ENCODE results near the gene WDR48. TPM values are rescaled to one million over a fixed set of nuclear protein-coding genes. Genes with fewer than 3 reads are reported as not detected.

The WDR48 gene
- polyA plus RNA-seq, 1 donor (not counting 4 experiments of a cell fraction or from before 2014, with no cell fraction given): 29.7 TPM

GRCh38 chr3:39021465-39022285, 30.1 kb upstream of the WDR48 start:
- dilution Hi-C loops (cut with MboI; ENCODE audit: extremely low pct_ligation_motif_present, low sequenced_read_pairs): no loop called here
- Histone ChIP-seq H3K9ac (ENCODE audit: control insufficient read depth, extremely low read depth, insufficient read depth, low read length) (no peak overlapping the region), H2AFZ (ENCODE audit: control insufficient read depth, low read length) (no peak overlapping the region), H3K4me1 (ENCODE audit: control insufficient read depth, extremely low read depth, insufficient read depth, low read length) (no peaks in the 10 kb centered on the region), H3K4me2 (ENCODE audit: control insufficient read depth, extremely low read depth, insufficient read depth, low read depth, low read length) (no peak overlapping the region), H3K27ac (ENCODE audit: control insufficient read depth, insufficient read depth, low read length) (no peak overlapping the region), H3K36me3 (ENCODE audit: control insufficient read depth in 2 of 2, extremely low read depth in 1 of 2, insufficient read depth in 2 of 2, low read length in 2 of 2) (no peaks in the 10 kb centered on the region), H3K9me1 (ENCODE audit: control insufficient read depth, extremely low read depth, insufficient read depth, low read length) (no peaks in the 10 kb centered on the region), H3K27me3 (ENCODE audit: control insufficient read depth, extremely low read depth, insufficient read depth, low read length) (no peaks in the 10 kb centered on the region), H3K9me3 (ENCODE audit: control insufficient read depth, low read depth, low read length) (no peaks in the 10 kb centered on the region), H3K4me3 (ENCODE audit: control insufficient read depth in 2 of 3, extremely low read depth in 1 of 3, insufficient read depth in 2 of 3, low read depth in 1 of 3, low read length in 3 of 3) (no peak overlapping the region), H3K79me2 (ENCODE audit: control insufficient read depth, insufficient read depth, low read length) (no peaks in the 10 kb centered on the region), H4K20me1 (ENCODE audit: control insufficient read depth, extremely low read depth, insufficient read depth, low read length) (no peaks in the 10 kb centered on the region)
- DNase-seq (ENCODE audit: low read depth, low spot score): no peak
- no peak for TF ChIP-seq CTCF (optimal IDR thresholded peaks at IDR 0.05 in 1 of 3, IDR thresholded peaks at IDR 0.05 in 1 of 3, conservative IDR thresholded peaks at IDR 0.05 in 1 of 3; ENCODE audit: extremely low read depth in 1 of 3, insufficient read depth in 2 of 3, low read length in 3 of 3)
- no peak for TF ChIP-seq EZH2 (IDR thresholded peaks at IDR 0.05; ENCODE audit: low read length)
- FAIRE-seq: no peak

- TF ChIP-seq CTCF (optimal IDR thresholded peaks at IDR 0.05 in 1 of 3, IDR thresholded peaks at IDR 0.05 in 1 of 3, conservative IDR thresholded peaks at IDR 0.05 in 1 of 3; ENCODE audit: extremely low read depth in 1 of 3, insufficient read depth in 2 of 3, low read length in 3 of 3) (no peak), EZH2 (IDR thresholded peaks at IDR 0.05; ENCODE audit: low read length) (no peak)
- Histone ChIP-seq H3K9me3 (ENCODE audit: control insufficient read depth, low read depth, low read length) (no peaks in the 10 kb centered on the region), H3K9ac (ENCODE audit: control insufficient read depth, extremely low read depth, insufficient read depth, low read length) (no peak overlapping the region), H3K4me2 (ENCODE audit: control insufficient read depth, extremely low read depth, insufficient read depth, low read depth, low read length) (no peak overlapping the region), H3K36me3 (ENCODE audit: control insufficient read depth in 2 of 2, extremely low read depth in 1 of 2, insufficient read depth in 2 of 2, low read length in 2 of 2) (no peaks in the 10 kb centered on the region), H3K4me3 (ENCODE audit: control insufficient read depth in 2 of 3, extremely low read depth in 1 of 3, insufficient read depth in 2 of 3, low read depth in 1 of 3, low read length in 3 of 3) (no peak overlapping the region), H4K20me1 (ENCODE audit: control insufficient read depth, extremely low read depth, insufficient read depth, low read length) (no peaks in the 10 kb centered on the region), H3K27ac (ENCODE audit: control insufficient read depth, insufficient read depth, low read length) (no peak overlapping the region), H3K27me3 (ENCODE audit: control insufficient read depth, extremely low read depth, insufficient read depth, low read length) (no peaks in the 10 kb centered on the region), H3K79me2 (ENCODE audit: control insufficient read depth, insufficient read depth, low read length) (no peaks in the 10 kb centered on the region), H3K4me1 (ENCODE audit: control insufficient read depth, extremely low read depth, insufficient read depth, low read length) (no peaks in the 10 kb centered on the region), H2AFZ (ENCODE audit: control insufficient read depth, low read length) (no peak overlapping the region), H3K9me1 (ENCODE audit: control insufficient read depth, extremely low read depth, insufficient read depth, low read length) (no peaks in the 10 kb centered on the region)
- DNase-seq (ENCODE audit: low read depth, low spot score) (no peak), FAIRE-seq (no peak)
- dilution Hi-C loops (cut with MboI; ENCODE audit: extremely low pct_ligation_motif_present, low sequenced_read_pairs): no loop called here
Observed at GRCh38 chr3:39022286-39022630, 29.6 kb upstream of the WDR48 start.
